Dedifferentiated amniotic fluid mesenchymal stem cell (primary cell): ENCODE measurements around the gene CUL3.
"Not testable (repeated sequence)": the region's sequence is repeated elsewhere in the genome, so short reads cannot be mapped to it uniquely, and the experiment has no call there.

Source experiments
- DNase-seq: peaks from one replicate; pipeline ENCODE4 v3.0.0-alpha.2; 2016; ENCODE audit errors: extremely low spot score

CUL3 gene

DNA sequence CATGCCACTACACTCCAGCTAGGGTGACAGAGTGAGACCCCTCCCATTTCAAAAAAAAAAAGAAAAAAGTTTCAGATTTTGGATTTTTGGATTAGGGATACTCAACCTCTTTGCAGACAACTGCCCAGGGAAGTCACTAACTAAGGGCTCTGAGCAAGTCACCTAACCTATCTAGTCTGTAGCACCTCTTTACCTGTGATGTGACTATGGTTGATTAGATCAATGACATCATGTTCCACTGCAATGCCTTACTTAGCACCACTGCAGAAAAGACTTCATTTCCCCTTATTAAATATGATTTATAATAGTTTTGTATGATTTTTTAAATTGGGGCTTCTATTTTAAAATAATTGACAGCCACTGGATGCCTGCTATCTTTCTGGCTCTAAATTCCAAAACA, 41.2 kb downstream of the CUL3 start:
- DNase-seq, result no peak

DNA sequence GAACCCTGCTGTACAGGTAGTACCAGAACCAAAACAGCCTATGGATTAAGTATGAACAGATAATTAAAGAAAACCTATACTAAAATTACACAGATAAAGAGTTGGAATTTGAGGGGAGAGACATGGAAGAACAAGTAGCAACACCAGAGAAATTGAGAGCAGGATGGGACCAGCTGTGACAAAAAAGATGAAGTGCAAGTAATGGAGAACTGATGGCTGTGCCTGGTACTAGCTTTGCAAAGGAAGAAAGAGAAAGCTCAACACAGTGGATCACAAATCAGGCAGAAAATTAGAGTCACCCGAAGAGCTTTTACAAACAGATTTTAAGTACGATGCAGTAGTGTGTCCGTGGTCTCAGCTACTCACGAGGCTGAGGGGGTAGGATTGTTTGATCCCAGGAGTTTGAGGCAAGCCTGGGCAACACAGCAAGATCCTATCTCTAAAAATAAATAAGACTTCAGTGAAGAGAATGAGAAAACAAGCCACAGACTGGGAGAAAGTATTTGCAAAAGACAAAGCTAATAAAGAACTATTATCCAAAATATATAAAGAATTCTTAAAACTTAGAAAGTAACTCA, 46.5 kb downstream of the CUL3 start:
- DNase-seq, result no peak

DNA sequence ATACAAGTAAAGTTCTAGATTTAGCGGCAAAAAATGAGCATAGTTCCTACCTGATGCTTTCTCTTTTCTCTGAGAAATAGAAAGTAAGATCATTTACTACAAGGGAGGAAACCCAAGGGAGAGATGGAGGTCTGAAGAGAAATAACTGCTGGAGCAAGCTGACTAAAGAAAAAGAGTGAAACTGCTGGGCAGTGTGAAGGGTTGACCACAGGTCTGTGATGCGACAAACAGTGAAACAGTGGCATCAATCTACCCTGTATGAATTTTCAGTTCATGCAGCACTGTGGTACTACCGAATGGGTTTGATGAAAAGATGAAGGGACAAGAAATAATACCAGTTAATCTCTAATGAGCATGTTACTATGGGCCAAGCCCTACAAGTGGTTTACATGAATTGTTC, 52.2 kb downstream of the CUL3 start:
- DNase-seq, result no peak

DNA sequence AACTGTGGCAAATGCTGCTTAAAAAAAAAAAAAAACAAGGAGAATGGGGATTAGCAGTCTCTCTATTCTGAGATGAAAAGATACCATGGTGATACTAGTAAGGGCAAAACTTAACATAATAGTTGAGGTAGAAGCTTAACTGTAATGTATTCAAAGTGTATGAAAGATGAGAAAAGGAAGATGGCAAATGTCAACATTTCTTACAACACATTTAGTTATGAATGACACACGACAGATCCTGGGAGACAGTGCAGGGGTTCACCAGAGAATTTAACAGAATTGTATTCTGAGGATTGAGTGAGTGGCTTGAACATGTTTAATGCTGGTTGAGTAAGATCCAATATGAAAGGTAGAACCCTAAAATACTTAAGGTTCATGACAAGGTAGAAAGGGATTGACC, 52.7 kb downstream of the CUL3 start:
- DNase-seq, result no peak

DNA sequence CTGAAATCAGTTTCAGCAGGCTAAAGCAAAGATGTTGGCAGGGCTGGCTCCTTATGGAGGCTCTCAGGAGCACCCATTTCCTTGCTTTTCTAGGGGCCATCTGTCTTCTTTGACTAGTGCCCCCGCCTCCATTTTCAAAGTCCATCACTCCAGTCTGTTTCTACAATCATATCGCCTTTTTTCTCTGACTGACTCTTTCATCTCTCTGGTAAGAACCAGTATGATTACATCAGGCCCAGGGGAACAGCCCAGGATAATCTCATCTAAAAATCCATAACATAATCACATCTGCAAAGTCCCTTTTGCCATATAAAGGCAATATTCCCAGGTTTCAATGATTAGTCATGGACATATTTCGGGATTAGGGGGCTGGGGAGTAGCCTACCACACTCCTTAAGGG, 57.0 kb downstream of the CUL3 start:
- no peak for DNase-seq

DNA sequence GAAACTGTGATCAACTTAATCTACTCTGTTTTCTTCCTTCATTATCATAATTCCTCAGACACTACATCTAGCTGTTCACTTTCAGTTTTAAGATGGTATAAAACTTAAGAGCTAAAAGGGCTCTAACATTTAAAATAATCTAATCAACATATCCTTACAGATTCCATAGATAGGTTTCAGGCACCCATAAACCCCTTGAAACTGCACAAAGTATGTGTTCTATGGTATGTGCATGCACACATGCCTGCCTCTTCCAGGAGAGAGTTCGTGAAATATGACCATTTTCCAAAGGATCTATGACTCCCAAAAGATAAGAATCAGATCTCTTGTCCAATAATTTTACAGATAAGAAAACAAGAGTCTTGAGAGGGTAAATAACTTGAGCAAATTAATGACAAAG, 59.4 kb downstream of the CUL3 start:
- DNase-seq, result no peak

DNA sequence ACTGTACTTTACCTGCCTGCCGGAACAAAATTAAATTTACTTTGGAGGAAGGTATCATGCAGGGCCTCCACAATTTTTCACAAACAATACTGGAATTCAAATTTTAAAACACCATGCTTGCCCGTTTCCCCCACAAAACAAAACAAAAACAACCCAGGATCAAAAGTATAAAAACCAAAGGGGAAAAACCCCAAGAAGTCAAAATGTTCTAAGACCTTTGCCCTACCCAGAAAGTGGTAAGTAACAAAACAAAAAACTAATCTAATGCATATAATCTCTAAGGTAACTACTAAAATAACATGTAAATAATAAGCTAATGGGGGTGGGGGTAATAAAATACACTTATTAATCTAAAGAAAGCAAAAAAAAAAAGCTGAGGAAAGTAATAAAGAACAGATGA, 60.5 kb downstream of the CUL3 start:
- no peak for DNase-seq

DNA sequence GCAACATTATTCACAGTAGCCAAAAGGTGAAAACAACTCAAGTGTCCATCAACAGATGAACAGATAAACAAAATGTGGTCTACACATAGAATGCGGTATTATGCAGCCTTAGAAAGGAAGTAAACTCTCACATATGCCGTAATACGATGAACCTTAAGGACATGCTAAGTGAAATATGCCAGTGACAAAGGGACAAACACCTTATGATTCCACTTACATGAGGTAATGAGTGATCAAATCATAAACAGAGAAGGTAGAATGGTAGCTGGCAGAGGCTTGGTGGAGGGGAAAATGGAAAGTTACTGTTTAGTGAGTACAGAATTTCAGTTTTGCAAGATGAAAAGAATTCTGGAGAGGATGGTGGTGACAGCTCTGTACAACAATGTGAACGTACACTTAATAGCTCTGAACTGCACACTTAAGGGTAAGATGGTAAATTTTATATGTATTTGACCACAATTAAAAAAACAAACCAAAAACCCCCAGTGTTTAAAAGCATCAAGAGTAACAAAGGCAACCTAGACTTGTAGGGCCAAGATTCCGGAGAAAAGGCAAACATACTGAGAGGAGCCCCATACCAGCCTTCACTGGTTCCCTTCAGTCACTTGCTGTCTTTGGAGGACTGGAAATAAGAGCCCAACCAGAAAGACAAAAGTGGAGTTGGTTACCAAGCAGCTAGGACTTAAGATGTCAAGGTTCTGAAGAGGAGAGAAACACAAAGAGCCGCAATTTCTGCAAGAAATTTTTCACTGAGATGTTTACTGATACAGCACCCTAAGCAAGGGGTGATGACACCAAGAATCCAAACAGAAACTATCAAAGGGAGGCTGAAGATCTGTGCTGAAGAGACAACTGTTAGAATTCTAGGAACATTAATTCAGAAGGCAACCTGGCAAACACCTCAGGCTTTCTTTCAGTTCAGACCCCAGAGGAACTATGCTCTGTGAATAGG, 61.3 kb downstream of the CUL3 start:
- DNase-seq, result no peak

DNA sequence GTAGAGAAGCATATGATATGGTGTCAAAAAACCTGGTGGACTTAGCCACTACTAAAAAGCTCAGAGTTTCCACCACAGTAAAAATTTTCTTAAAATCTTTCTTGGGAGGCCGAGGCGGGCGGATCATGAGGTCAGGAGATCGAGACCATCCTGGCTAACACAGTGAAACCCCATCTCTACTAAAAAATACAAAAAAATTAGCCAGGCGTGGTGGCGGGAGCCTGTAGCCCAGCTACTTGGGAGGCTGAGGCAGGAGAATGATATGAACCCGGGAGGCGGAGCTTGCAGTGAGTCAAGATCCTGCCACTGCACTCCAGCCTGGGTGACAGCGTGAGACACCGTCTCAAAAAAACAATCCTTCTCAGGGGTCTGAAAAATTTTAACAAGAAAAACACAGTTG, 62.7 kb downstream of the CUL3 start:
- DNase-seq, result not testable (repeated sequence)

DNA sequence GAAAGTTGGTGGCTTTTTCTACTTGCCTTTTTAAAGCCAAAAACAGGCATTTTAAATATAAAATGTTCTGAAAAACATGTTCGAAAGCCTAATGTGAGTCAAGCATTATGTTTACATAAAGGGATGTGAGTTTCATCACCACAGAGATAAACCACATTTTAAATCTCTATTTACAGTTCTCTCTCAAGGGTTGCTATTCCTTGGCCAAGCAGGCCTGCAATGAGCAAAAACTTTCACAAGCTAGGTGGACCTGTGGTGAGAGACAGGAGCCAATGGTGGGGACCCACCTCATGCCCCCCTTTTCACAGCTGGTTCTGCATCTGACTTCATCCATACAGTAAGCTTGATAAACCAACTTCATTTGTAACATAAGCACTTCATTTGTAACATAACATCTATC, 65.1 kb downstream of the CUL3 start:
- peak; percentile 61 for DNase-seq

DNA sequence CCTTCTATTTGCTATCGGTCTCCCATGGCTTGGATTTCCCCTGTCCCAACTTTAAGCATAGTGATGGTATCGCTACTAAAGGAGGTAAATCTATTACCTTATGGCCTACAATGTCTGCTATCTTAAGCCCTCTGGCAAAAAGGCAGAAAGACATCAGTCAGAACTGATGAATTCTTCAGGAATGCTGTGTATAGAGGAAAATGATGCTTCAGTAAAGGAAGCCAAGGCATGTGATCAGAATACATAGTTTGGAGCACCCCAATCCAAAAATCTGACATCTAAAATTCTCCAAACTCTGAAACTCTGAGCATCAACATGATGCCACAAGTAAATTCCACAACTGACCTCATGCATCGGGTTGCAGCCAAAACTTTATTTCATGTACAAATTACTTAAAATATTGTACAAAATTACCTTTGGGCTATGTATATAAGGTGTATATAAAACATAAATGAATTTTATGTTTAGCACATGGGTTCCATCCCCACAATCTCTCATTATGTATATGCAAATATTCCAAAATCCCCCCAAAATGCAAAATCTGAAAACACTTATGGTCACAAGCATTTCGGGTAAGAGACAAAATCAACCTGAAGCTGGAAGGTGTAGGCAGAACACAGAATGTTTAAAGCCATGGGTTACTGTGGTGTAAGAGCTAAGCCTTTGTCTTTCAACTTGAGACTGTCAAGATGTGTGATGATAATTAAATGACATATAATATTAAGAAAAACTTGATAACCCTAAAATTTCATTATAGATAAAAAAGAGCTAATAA, 66.2 kb downstream of the CUL3 start:
- peak; percentile 75 for DNase-seq

DNA sequence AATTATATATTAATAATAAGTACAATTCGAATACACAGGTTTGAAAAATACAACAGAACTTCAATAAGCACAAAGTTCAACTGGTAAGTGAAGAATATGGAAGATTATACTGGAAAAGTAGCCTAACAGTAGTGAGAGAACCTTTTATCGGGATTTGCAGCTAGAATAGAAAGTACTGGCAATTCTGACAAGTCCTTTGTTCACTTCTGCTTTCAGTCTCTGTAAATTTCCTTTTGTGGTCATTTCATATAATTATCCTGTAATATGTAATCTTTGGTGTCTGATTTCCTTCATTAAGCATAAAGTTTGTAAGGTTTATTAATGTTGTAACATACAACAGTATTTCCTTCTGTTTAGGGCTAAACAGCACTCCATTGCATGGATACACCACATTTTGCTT, 67.2 kb downstream of the CUL3 start:
- DNase-seq, result no peak

DNA sequence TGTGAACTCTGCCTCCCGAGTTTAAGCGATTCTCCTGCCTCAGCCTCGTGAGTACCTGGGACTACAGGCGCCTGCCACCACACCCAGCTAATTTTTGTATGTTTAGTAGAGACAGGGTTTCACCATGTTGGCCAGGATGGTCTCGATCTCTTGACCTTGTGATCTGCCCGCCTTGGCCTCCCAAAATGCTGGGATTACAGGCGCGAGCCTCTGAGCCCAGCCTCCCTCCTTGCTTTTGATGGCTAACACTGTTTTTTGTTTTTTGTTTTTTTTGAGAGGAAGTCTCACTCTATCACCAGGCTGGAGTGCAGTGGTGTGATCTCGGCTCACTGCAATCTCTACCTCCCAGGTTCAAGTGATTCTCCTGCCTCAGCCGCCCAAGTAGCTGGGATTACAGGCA, 68.8 kb downstream of the CUL3 start:
- not testable (repeated sequence) for DNase-seq

DNA sequence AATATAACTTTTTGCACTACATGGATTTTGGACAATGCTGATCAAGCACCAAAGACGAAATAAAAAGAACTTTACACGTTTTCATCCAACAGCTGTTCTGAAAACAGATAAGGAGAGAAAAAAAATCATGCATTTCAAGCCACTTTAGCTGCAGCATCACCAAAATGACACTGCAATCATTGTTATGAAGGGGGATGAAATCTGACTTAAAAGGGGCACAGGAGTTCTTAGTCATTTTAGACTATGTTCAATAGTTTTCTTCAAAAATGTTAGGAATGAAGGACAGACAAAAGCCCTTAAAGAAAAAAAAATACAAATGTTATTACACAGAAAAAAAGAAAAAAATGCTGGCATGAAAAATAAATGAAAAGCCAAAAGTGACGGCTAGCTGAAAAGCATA, 71.2 kb downstream of the CUL3 start:
- peak; percentile 25 for DNase-seq

DNA sequence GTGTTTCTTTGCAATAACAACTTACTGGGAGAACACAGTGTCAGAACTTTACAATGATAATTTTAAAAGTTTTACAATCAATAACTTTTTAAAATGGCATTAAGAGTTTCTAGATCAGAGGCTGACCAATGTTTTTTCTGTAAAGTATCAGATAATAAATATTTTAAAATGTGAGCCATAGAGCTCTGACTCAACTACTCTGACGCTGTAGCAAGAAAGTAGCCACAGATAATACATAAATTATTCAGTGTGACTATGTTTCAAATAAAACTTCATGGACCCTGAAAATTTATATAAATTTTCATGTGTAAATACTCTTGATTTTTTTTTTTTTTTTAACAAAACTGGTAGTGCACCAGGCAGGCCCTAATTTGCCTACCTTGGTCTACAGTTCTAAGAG, 77.4 kb downstream of the CUL3 start:
- no peak for DNase-seq

DNA sequence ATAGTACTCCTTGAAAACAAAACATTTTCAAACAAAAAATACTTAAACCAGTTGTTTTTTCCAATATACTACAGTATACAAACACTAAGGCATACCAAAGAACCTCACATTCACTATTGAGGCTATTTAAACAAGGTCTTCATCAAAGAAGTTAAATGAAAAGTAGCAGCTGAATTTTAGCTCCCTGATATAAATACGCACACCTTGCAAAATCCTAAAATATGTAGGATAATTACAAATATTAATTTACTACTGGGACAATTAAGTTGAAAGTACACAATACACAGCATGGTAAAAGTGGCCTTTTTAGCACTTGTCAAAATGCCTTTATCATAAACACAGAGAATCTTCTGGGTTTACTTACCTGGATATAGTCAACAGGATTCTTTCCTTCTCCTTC, 78.7 kb downstream of the CUL3 start:
- no peak for DNase-seq

DNA sequence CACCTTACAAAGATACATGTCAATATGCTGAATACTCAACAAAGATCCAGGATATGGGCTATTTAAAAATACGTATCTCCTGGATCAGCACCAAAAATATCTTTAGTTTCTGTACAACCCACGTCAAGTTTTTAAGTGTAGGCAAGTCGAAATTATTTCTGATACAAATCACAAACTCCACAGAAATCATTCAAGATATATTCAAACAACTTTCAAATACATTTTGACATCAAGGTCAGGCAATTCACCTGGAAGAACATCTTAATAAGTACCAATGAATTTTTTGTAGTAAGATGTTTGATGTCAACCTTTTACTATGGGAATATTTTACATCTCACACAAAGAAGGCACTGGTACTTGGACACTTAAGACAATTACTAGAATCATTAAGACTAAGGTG, 86.2 kb downstream of the CUL3 start:
- DNase-seq, result no peak

DNA sequence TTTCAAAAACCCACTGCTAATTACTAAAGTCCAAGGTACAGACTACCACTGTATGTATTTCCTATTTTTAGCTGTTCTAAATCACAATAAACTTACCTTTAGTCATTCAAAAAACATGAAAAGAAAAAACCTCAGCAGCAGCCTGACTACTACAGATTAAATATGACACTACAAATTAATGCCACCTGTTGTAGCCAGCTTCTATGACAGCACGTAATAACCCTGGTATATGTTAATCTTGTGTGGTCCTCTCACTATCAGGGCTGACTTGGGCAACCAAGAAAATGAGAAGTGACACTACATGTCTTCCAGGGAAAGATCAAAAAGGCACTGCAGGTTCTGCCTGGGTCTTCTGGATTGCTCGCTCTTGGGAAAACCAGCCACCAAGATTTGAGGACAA, 92.6 kb downstream of the CUL3 start:
- no peak for DNase-seq

DNA sequence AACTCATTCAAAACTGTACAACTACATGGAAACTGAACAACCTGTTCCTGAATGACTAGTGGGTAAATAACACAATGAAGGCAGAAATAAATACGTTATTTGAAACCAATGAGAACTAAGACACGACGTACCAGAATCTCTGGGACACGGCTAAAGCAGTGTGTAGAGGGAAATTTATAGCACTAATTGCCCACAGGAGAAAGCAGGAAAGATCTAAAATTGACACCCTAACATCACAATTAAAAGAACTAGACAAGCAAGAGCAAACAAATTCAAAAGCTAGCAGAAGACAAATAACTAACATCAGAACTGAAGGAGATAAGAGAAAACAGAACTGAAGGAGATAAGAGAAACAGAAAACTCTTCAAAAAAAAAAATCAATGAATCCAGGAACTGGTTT, 97.2 kb downstream of the CUL3 start:
- not testable (repeated sequence) for DNase-seq

DNA sequence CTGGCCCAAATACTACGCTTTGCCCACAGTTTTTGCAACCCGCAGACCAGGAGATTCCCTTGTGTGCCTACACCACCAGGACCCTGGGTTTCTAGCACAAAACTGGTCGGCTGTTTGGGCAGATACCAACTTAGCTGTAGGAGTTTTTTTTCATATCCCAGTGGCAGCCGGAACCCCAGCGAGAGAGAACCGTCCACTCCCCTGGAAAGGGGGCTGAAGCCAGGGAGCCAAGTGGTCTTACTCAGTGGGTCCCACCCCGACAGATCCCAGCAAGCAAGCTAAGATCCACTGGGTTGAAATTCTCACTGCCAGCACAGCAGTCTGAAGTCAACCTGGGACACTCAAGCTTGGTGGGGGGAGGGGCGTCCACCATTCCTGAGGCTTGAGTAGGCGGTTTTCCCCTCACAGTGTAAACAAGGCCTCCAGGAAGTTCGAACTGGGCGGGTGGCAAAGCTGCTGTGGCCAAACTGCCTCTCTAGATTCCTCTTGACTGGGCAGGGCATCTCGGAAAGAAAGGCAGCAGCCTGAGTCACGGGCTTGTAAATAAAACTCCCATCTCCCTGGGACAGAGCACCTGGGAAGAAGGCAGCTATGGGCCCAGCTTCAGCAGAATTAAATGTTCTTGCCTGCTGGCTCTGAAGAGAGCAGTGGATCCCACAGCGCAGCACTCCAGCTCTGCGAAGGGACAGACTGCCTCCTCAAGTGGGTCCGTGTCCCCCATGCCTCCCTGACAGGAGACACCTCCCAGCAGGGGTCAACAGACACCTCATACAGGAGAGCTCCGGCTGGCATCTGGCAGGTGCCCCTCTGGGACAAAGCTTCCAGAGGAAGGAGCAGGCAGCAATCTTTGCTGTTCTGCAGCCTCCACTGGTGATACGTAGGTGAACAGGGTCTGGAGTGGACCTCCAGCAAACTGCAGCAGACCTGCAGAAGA, 99.8 kb downstream of the CUL3 start:
- DNase-seq, result peak; percentile 90

DNA sequence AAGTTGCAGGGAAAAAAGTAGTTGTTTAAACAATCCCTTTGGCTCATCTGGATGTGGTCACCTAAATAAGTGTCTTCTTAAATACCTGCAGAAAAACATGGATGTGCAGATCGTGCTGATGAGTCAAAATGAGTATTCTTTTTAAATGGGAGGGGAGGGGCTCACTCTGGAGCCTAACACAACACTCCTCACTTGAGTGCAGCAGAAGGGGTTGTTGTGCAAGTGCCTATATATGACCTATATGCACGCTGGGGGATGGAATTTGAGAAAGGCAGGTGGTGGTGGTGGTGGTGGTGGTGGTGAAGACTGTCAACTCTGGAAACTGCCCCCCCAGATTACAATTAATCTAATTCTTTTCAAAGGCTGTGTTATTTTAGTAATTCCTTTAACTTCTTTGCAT, 105.3 kb downstream of the CUL3 start:
- DNase-seq, result no peak

DNA sequence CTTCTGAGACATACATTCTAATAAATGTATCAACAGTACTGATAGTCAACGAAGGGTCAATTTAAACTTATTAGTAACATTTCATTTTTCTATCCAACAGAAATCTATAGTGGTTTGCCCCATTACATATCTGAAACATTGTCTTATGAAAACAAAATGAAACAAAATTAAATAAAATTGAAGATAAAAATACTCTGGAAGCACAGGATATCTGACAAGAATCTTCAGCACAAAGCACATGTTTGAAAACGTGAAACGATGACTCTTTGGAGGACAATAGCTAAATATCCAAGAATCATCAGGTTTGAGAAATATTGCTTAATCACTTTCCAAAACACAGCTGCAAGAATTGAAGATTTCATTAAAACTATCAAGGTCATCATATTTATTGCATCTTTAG, 112.3 kb downstream of the CUL3 start:
- no peak for DNase-seq
